Measurements from ENCODE around the gene SLX4IP.

Gene SLX4IP

DNA sequence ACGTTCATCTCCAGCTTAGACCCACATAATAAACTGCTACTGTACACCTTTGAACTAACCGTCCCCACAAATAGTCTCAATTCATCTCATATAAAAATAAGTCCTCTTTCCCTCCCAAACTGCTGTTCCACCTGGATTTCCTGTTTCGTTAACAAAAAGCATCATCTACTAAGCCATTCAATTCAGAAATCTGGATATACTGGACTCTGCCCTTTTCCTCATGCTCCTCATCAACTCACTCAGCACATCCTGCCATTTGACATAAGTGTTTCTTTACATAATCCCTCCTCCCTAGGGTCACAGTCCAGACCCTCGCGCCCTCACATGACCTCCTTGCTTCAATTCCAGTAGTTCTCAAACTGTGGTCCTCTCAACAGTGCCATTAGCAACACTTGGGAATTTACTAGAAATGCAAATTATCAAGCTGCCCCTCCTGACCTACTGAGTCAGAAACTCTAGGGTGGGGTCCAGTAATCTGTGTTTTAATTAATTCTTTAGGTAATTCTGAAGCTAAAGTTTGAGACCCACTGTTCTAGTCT is 5.6 kb upstream of the SLX4IP start:
- no peak for DNase-seq

GRCh38 chr20:10430000-10430466 is 5.1 kb upstream of the SLX4IP start:
- no peak for DNase-seq

DNA sequence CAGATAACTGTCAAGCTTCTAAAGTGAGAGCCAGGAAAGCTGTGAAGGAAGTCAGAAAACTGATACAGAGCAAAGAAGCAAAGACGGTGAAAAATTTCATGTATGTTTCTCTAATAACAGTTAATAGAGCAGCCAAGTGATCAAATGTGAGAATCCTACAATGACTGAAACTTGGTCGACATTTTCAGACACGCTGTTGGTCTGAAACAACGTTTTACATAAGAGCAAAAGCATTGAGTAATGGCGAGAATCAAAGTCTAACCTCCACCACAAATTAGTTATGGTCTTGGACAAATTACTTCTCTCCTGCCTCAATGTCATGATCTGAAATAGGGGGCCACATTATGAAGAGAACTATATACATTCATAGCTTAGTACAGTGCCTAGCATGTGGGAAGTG is 4.4 kb upstream of the SLX4IP start:
- DNase-seq = no peak

GRCh38 chr20:10432079-10432478 is 3.0 kb upstream of the SLX4IP start:
- no peak for DNase-seq

- no peak for DNase-seq
Observed at GRCh38 chr20:10433014-10433622, 2.0 kb upstream of the SLX4IP start.

GRCh38 chr20:10433623-10434466 is 1.3 kb upstream of the SLX4IP start, which contains the start of gene MKKS:
MKKS (minus strand) TSS chr20:10434222; CDS start chr20:10413514, 20,708 bp downstream.
- peak; percentile 82 for DNase-seq

GRCh38 chr20:10434467-10434831 is 656 bp upstream of the SLX4IP start:
- DNase-seq = peak; percentile 97

GRCh38 chr20:10436053-10436699 is 1.1 kb downstream of the SLX4IP start:
- no peak for DNase-seq

DNA sequence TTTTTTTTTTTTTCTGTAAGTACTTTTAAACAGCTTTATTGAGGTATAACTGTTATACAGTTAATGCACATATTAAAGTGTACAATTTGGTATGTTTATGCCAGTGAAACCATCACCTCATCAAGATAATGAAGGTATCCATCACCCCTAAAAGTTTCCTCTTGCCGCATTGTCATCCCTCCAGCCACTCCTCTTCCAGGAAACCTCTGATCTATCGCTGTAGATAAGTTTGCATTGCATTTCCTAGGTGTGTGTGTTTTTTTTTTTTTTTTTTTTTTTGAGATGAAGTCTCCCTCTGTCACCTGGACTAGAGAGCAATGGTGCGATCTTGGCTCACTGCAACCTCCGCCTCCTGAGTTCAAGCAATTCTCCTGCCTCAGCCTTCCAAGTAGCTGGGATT is 3.1 kb downstream of the SLX4IP start:
- no peak for DNase-seq

DNA sequence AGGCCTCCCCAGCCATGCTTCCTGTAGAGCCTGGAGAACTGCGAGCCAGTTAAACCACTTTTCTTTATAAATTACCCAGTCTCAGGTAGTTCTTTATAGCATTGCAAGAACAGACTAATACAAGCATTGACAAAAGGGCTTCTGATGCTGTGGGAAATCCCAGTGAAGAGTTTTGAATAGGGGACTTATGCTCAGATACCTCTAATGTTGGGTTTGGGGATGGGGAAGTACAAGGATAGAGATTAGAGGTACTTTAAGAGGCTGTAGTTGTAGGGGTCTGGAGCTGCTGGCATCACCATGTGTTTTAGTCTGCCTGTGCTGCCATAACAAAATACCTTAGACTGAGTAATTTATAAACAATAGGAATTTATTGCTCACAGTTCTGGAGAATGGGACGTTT is 8.8 kb downstream of the SLX4IP start:
- DNase-seq = no peak

DNA sequence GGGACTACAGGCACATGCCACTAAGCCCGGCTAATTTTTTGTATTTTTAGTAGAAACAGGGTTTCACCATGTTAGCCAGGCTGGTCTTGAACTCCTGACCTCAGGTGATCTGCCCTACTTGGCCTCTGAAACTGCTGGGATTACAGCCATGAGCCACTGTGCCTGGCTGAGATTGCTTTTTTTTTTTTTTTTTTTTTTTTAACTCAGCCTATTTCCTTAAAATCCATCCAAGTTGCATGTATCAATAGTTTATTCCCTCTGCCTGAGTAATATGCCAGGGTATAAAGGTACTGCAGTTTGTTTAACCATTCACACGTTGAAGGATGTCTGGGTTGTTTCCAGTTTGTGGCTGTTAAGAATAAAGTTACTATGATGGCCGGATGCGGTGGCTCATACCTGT is 10.7 kb downstream of the SLX4IP start:
- DNase-seq = no peak

DNA sequence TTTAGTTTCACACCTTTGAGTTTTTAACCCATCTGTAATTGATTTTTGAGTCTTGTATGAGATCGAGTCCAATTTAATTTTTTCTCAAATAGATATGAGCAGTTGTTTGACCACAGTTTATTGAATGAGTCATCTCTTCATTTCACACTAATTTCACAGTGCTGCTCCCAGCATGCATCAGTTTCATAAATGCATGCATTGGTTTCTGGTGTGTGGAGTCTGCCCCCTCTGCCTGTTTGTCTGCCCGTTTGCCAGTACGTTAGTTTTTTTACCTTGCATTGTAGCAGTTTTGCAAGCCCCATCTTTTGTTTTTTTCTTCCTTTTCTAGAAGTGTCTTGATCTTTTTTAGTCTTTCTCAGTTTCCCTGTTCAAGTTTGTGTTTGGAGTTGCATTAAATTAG is 11.9 kb downstream of the SLX4IP start:
- peak; percentile 32 for DNase-seq

DNA sequence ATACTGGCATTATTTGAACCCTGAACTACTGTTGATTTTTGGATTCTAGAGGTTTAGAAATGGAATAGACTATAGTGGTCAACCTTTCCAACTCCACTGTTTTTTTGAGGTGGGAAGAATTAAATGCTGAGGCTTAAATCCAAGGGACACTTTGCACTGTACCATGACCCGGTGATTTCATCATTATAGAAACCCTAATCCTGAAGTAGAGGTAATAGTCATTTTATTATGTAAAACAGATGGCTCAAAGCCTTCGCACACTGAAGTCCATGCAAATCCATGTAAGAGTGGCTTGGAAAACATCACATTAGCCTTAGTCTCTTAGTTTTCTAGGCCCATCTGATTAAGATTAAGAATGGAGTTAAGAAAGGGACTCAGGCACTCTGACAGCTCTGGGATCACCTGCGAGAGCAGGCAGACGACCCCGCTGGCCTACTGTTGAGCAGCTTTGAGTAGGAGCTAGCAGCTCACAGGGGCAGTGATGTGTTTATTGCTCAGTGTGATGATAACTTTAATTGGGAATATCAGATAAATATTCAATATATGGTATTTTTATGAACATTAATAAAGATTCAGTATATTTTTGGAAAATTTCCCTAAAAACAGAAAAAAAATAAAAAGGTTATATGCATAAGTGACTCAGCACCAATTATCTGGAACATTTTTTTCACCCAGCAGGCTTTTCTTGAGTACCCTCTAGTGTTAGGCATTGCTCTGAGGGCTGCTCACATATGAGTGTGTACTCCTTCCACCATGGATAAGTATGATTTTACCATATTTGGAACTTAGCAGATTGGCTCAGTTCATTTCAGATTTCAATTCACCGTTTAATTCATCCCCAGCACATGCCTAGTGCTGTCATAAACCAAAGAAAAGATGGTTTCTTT is 13.4 kb downstream of the SLX4IP start:
- DNase-seq = no peak

DNA sequence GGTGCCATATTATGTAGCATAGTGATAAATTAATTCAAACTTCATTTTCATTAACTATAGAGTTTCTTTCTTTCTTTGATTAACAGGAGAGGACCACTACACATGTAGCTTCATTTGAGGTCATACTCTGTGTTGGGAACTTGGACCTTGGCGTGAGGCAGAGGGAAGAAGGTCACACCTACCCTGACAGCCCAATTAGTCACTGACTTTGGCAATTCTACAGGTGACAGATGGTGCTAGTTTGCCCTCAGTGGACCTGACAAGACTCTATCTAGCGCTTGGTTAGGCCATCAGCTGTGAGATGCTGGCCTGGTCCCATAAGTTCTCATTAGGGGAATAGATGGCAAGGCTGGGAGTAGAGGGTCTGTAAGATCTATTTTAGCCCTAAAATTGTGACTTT is 14.2 kb downstream of the SLX4IP start:
- peak; percentile 69 for DNase-seq

GRCh38 chr20:10453241-10453640 is 18.1 kb downstream of the SLX4IP start:
- no peak for DNase-seq

GRCh38 chr20:10454151-10454750 is 19.1 kb downstream of the SLX4IP start:
- peak; percentile 42 for DNase-seq

DNA sequence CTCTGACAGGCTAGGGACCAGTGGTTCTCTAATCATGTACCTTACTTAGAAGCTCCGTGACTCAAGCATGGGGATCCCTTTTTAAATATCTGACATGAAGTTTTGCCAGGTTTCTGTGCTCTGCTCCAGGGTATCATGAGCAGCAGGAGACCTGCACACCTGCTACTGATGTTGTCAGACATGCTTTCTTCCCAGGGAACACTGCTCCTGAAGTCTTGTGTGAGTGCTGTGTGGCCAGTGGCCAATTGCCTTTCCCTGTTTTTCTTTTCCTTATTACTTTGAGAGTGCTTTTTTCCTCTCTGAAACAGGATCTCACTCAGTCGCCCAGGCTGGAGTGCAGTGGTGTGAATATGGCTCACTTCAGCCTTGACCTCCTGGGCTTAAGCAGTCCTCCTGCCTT is 26.4 kb downstream of the SLX4IP start:
- DNase-seq = no peak

- DNase-seq = no peak
Observed at GRCh38 chr20:10462516-10462915, 27.4 kb downstream of the SLX4IP start.

- DNase-seq = no peak
Observed at GRCh38 chr20:10463622-10464021, 28.5 kb downstream of the SLX4IP start.

DNA sequence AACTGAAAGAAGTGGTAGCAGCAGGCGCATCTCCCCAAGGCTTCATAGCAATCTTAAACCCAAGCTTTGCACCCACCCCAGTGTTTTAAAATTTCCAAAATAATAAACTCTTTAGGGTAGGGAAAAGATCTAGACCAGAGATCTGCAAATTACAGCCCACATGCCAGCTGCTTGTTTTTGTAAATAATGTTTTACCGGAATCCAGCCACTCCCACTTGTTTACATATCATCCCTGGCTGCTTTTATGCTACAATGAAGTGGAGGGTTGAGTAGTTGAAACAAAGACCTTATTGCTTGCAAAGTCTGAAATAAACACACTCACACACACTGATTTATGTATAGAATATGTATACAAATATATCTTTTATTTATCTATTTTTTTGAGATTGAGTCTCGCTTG is 30.0 kb downstream of the SLX4IP start:
- DNase-seq = no peak

DNA sequence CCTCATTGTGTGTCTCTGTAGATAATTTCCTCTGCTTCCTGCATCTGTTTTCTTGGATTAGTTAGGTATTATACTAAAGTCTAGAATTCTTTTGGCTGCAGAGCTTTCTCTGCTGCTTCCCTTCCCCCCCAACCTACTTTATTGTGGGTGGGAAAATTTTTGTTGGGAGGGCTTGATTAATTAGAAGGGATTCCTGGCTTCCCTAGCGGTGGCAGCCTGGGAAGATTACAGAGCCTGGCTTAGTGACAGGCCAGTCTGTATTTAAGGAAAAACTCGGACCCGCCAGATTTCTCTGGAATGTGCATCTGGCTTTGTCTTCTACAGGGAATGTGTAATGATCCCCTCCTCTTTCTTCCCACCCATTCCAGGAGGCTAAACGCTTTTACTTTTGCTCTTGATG is 31.2 kb downstream of the SLX4IP start:
- no peak for DNase-seq

DNA sequence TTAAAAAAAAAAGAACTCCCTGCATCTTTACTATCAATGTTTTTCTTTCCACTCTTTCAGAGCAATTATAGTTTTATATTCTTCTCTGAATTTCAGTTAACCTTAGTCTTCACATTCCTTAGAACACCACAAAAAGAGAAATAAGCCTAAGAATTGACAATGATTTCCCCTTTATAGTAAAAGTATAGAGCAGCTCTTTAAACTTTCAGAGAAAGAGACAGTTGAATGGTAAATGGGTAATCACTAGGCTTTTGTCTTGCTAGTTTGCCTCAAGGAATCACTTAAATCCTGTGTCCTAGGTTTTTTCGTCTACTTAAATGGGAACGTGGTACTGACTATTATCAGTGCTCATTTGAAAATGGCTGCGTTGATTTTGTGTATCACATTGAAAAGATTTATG is 31.8 kb downstream of the SLX4IP start:
- DNase-seq = no peak
